Smooth muscle cell (in vitro differentiated cells): ENCODE results near the gene RABAC1. TPM values are rescaled to one million over a fixed set of nuclear protein-coding genes. Genes with fewer than 3 reads are reported as not detected.
A peak's percentile ranks its signal among the peaks of the same experiment; 100 is the strongest.

Experiments
- DNase-seq: peaks from one replicate; lab custom pipeline; 2025; ENCODE audit not compliant: unreplicated experiment; lab: John Stamatoyannopoulos, UW
- H2AFZ ChIP-seq: fragments of 200-600 bp; sonication (generic); 2 replicates; pipeline ENCODE4 v1.6.0; 2016; ENCODE audit warnings: antibody characterized with exemption, low read depth, mild to moderate bottlenecking
- H3F3A ChIP-seq: fragments of 200-600 bp; sonication (generic); 2 replicates; pipeline ENCODE4 v1.6.0; 2017; ENCODE audit warnings: antibody characterized with exemption, low read depth
- H3K27ac ChIP-seq: fragments of 200-600 bp; sonication (generic); 2 replicates; pipeline ENCODE4 v1.5.1; 2016; ENCODE audit warnings: low read depth, mild to moderate bottlenecking
- H3K27me3 ChIP-seq: fragments of 200-600 bp; sonication (generic); 2 replicates; pipeline ENCODE4 v1.6.1; 2016; ENCODE audit warnings: low read depth, mild to moderate bottlenecking
- H3K36me3 ChIP-seq: fragments of 200-600 bp; sonication (generic); 2 replicates; pipeline ENCODE4 v1.5.1; 2016; ENCODE audit warnings: low read depth
- H3K4me1 ChIP-seq: fragments of 200-600 bp; sonication (generic); 2 replicates; pipeline ENCODE4 v1.5.1; 2016; ENCODE audit warnings: low read depth
- H3K4me2 ChIP-seq: fragments of 200-600 bp; sonication (generic); 2 replicates; pipeline ENCODE4 v1.6.0; 2016; ENCODE audit warnings: mild to moderate bottlenecking
- H3K4me3 ChIP-seq: fragments of 200-600 bp; sonication (generic); 2 replicates; pipeline ENCODE4 v1.5.1; 2016; ENCODE audit warnings: mild to moderate bottlenecking
- H3K79me2 ChIP-seq: fragments of 200-600 bp; sonication (generic); 2 replicates; pipeline ENCODE4 v1.6.0; 2016; ENCODE audit warnings: low read depth, mild to moderate bottlenecking
- H3K9ac ChIP-seq: fragments of 200-600 bp; sonication (generic); 2 replicates; pipeline ENCODE4 v1.6.0; 2016; ENCODE audit warnings: low read depth
- H3K9me3 ChIP-seq: fragments of 200-600 bp; sonication (generic); replicated peaks from 2 replicates; pipeline ENCODE4 v1.5.1; 2016; ENCODE audit warnings: low read depth
- H4K20me1 ChIP-seq: fragments of 200-600 bp; sonication (generic); 2 replicates; pipeline ENCODE4 v1.6.0; 2016; ENCODE audit warnings: low read depth
- CTCF ChIP-seq: fragments of 200-600 bp; sonication (generic); IDR thresholded peaks from 2 replicates; pipeline ENCODE4 v1.5.1; 2017; ENCODE audit warnings: borderline replicate concordance, mild to moderate bottlenecking, antibody characterized with exemption; ENCODE audit not compliant: insufficient read depth, poor library complexity, severe bottlenecking
- WGBS: methylation state at CpG from one replicate; pipeline ENCODE4 v1.1.7; 2016; ENCODE audit warnings: low lambda C conversion rate; 5-methylcytosine and 5-hydroxymethylcytosine counted together
- polyA plus RNA-seq: library from polyadenylated mRNA; unstranded; fragments of >200 nt; fragmentation: Nextera tagmentation; extraction: Ambion mirVana; gene quantifications from 2 replicates; pipeline ENCODE4 v1.2.1, GENCODE V29; 2016
- total RNA-seq: library from RNA; depleted of rRNA; stranded (reverse); fragments of >200 nt; gene quantifications from 2 replicates; pipeline ENCODE4 v1.2.3, GENCODE V29; 2014

The RABAC1 gene
- total and polyA plus RNA-seq, 2 experiments from 2014 or later, result 304 to 581 TPM

- Histone ChIP-seq H4K20me1 (no peaks in the 10 kb centered on the region), H3F3A (no peaks in the 10 kb centered on the region), H3K27ac (no peak overlapping the region), H3K4me1 (no peaks in the 10 kb centered on the region), H2AFZ (no peak overlapping the region), H3K9me3 (no peaks in the 10 kb centered on the region), H3K36me3 (no peaks in the 10 kb centered on the region), H3K4me2 (no peak overlapping the region), H3K4me3 (no peak overlapping the region), H3K9ac (no peak overlapping the region), H3K27me3 (peaks cover 64% of the 10 kb centered on the region), H3K79me2 (no peaks in the 10 kb centered on the region)
- WGBS, result 47% methylated on average over 13 of the region's 26 CpGs
- TF ChIP-seq CTCF, result no peak
- DNase-seq, result no peak
These were observed 23.2 kb downstream of the RABAC1 start for GRCh38 chr19:41935760-41936415.

- Histone ChIP-seq H3K79me2 (no peaks in the 10 kb centered on the region), H3F3A (no peaks in the 10 kb centered on the region), H3K27me3 (peaks cover 73% of the 10 kb centered on the region), H3K9ac (no peak overlapping the region), H4K20me1 (peaks cover 5% of the 10 kb centered on the region), H3K4me1 (no peaks in the 10 kb centered on the region), H3K9me3 (no peaks in the 10 kb centered on the region), H3K4me2 (no peak overlapping the region), H2AFZ (no peak overlapping the region), H3K27ac (no peak overlapping the region), H3K36me3 (no peaks in the 10 kb centered on the region), H3K4me3 (no peak overlapping the region)
- 40% methylated on average over 6 of the region's 7 CpGs for WGBS
- TF ChIP-seq CTCF, result peak; percentile 91
- DNase-seq, result peak; percentile 24
These were observed 24.2 kb downstream of the RABAC1 start for GRCh38 chr19:41934849-41935374.

- no peak for DNase-seq
- Histone ChIP-seq H3F3A (no peaks in the 10 kb centered on the region), H2AFZ (no peak overlapping the region), H4K20me1 (peaks cover 5% of the 10 kb centered on the region), H3K27me3 (peaks cover 83% of the 10 kb centered on the region), H3K9me3 (no peaks in the 10 kb centered on the region), H3K4me3 (no peak overlapping the region), H3K36me3 (no peaks in the 10 kb centered on the region), H3K27ac (no peak overlapping the region), H3K4me1 (no peaks in the 10 kb centered on the region), H3K9ac (no peak overlapping the region), H3K79me2 (no peaks in the 10 kb centered on the region), H3K4me2 (no peak overlapping the region)
- 54% methylated on average over 6 of the region's 7 CpGs for WGBS
- no peak for TF ChIP-seq CTCF
These were observed 25.3 kb downstream of the RABAC1 start for GRCh38 chr19:41933693-41934426.
